ENCODE measurements around the gene GABRB3.

The GABRB3 gene

DNA sequence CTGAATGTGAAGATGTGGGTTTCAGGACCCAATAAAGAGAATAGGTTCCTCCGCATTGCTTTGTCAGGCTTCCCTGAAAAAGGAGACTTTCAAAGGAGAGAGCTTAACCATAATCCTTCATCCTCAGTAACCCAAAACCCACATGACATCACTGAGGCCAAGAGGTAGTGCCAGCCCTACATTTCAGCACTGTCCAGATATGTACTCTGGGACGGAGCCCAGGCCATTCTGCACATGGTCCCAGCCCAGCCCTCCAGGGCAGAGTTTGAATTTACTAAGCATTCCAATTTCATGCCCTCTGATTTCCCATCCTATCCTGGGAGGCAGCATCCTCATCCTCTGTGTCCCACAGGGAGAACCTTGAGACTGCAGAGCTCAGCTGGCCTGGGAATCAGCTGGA, 210.5 kb downstream of the GABRB3 start:
- no peak for DNase-seq (ENCODE audit: extremely low read depth in 1 of 2, low read depth in 1 of 2)

GRCh38 chr15:26561896-26562295, 211.0 kb downstream of the GABRB3 start:
- DNase-seq (ENCODE audit: extremely low read depth in 1 of 2, low read depth in 1 of 2) = no peak

DNA sequence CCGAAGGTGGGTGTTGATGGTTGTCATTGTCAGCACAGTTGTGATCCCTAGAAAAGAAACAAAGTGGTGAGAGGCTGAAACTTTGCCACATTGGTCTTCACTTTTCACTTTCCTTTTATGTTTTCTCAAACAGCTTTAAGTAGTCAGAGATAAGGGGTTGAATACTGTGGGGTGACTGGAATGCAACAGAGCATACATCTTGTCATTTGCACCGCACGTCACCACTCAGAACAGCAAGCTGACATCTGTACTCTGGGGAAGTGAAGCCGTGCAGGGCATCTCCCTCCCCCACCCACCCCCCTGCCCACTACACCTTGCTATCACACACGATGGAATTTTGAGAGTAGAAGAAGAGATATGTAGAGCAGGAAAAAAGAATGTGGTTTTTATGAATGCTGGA, 211.7 kb downstream of the GABRB3 start:
- DNase-seq (ENCODE audit: extremely low read depth in 1 of 2, low read depth in 1 of 2) = no peak

DNA sequence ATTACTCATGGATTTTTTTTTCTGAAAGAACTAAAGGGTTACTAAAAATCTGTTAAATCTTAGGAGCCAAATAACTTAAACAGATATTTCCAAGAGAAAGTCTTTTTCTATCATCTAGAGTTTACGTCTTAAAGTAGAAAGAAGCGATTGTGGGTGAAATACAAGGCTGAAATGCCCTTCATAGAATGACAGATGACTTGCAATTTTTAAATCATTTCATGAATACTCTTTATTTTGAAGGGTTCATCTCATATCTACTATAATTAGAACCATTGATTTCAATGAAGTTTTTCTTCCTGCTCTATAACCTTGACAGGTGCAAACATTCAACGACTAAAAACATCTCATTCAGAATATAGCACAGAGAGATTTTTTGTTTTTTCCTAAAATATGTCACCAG, 217.0 kb downstream of the GABRB3 start:
- no peak for DNase-seq (ENCODE audit: extremely low read depth in 1 of 2, low read depth in 1 of 2)

DNA sequence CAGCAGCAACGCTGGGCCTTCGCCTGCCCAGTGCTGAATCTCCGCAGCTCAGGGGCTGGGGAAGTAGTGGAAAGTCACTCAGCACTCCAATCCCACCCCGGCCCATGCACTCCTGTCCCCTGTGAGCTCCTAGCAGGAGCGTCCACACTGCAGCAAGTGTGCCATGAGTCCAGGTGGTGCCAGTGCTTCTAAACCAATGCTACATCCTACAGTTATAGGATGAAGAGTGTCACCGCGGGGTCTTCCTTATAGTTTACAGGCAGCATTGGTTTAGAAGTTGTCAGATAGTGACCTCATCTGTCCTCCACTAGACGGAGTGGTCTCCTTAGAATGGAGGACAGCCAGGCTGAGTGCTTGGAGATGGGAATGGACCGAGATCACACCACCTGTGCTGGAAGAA, 221.4 kb downstream of the GABRB3 start:
- no peak for DNase-seq (ENCODE audit: extremely low read depth in 1 of 2, low read depth in 1 of 2)

DNA sequence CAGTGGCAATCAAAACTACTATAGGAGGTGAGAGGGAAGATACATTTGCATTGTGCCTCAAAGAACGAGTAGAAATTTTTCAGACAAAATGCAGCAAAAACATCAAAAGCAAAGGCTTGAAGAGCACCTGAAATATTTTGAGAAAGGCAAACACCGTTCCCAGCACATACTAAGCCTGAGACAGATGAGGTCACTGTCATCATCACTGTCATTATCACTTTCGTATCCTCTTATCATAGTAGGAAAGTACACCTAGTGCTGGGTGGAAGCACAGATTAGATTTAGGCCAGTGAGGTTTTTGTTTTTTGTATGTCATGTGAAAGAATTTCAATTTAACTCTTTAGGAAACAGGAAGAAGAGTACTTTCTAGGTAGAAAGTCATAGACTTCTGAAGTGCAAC, 222.0 kb downstream of the GABRB3 start:
- DNase-seq (ENCODE audit: extremely low read depth in 1 of 2, low read depth in 1 of 2) = no peak

DNA sequence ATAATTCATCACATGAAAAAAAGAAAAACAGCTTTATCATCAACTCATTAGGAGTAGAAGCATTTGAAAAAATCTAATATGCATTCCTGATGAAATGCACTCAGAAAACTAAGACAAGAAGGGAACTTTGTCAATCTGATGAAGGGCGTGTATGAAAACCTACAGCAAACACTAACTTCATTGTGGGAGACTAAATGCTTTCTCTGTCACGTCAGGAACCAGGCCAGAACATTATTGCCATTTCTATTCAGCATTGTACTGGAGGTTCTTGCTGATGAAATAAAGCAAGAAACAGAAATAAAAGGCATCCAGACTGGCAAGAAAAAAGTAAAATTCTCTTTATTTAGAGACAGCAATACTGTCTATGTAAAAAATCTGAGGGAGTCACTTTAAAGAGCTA, 235.2 kb downstream of the GABRB3 start:
- DNase-seq (ENCODE audit: extremely low read depth in 1 of 2, low read depth in 1 of 2) = no peak

GRCh38 chr15:26531489-26531888, 241.4 kb downstream of the GABRB3 start:
- no peak for DNase-seq (ENCODE audit: extremely low read depth in 1 of 2, low read depth in 1 of 2)

DNA sequence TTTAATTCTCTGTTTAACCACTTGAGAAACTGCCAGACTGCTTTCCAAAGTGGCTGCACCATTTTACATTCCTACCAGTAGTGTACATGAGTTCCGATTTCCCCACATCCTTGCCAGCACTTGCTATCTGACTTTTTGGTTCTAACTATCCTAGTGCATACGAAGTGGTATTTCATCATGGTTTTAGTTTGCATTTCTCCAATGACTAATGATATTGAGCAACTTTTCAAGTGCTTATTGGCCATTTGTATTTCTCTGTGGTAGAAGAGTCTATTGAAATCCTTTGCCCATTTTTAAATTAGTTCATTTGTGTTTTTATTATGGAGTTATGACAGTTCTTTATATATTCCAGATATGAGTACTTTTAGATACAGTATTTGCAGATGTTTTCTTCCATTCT, 247.8 kb downstream of the GABRB3 start:
- DNase-seq (ENCODE audit: extremely low read depth in 1 of 2, low read depth in 1 of 2) = no peak

DNA sequence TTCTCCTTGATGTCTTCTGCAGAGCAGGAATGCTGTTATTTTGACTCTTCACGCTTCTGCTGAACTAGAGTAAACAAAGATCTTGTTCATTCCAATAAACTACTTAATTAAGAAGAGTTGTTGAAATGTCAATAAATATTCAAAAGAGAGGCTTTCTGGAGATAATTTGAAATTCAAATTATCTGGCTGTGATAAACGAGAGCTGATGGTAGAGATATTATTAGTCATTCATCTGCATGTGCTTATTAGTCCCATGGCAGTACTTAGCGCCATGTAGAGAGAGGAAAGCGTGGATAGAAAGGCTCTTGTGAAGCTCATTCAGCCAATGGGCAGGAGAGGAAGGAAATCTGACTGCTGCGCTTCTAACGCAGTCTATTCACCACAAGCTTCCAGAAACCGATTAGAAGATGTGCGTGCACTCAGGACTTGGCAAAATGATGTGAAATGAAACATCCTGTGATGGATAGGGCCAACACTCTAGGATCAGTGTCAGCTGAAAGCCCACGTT, 251.1 kb downstream of the GABRB3 start:
- DNase-seq (ENCODE audit: extremely low read depth in 1 of 2, low read depth in 1 of 2) = no peak

GRCh38 chr15:26521130-26521529, 251.7 kb downstream of the GABRB3 start:
- DNase-seq (ENCODE audit: extremely low read depth in 1 of 2, low read depth in 1 of 2) = no peak

DNA sequence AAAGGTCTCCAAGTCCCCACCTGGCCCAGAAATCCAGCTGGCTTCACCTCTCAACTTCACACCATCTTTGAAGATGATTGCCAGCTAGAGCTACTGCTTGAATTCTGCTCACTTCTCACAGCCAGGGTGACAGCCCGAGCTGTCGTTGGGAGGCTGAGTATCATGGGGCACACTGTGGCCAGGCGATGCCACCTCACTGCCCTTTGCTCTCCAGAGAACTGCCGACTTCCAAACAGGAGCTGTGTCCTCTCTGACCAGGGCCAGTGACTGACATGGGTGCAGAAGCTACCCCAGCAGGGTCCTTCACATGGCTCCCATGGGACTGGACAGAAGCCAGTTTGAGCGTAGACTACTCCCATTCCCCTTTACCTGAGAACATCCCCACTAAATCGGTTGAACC, 254.0 kb downstream of the GABRB3 start:
- no peak for DNase-seq (ENCODE audit: extremely low read depth in 1 of 2, low read depth in 1 of 2)

DNA sequence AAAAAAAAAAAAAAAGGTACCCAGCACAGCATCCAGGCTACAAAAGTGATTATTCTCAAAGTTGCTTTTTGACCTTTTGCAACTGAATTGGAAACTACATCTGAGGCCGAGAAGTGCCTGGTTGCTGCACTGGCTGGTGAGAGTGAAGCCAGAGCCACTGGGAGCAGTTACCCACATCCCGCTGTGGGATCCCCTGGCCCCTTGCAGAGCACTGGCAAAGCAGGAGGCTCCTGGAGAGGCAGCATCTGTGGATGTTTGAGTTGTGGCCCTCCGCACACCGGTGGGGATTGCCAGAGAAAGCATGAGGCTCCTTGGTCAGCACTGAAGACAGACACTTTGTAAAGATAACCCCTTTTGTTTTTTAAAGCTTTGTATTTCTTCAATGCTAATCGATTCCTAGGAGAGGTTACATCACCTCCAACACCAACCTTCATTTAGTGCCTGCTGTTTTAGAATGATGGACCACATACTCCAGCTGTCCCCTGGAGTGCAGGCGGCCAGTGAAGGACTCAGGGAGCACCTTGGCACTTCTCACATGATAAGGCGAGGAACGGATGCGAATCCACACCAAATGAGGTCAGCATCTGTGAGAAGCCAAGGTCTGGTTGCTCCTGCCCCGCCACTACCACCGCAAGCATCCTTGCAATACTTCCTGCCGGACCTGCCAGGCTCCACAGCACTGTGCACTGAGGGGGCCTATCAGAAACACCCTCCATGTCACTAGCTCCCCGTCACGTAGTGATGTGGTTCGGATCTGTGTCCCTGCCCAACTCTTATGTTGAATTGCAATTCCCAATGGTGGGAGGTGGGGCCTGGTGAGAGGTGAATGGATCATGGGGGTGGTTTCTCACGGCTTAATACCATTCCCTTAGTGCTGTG, 256.5 kb downstream of the GABRB3 start:
- no peak for DNase-seq (ENCODE audit: extremely low read depth in 1 of 2, low read depth in 1 of 2)

DNA sequence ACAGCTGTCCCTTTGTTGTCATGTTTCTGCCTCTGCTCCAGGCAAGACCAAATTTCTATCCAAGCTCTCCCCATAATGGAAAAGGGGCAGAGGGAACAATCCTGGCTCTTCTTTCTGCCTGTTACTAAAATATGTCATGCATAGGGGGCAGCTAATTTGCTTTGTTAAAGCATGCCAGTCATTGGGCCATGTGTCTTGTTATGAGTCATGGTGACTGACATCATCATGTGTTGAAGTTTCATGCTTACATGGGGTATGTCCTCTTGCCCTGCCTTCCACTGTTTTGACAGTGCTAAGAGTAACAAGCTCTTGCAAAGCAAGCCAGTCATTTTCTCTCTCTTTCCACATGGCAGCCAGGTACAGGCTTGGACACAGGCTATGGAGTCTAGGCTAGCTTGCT, 268.9 kb downstream of the GABRB3 start:
- DNase-seq (ENCODE audit: extremely low read depth in 1 of 2, low read depth in 1 of 2) = no peak
